Measurements from ENCODE around the gene CSTB.
A peak's percentile ranks its signal among the peaks of the same experiment; 100 is the strongest.
"Not testable (repeated sequence)": the region's sequence is repeated elsewhere in the genome, so short reads cannot be mapped to it uniquely, and the experiment has no call there.

Gene CSTB, protein sequence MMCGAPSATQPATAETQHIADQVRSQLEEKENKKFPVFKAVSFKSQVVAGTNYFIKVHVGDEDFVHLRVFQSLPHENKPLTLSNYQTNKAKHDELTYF

DNA sequence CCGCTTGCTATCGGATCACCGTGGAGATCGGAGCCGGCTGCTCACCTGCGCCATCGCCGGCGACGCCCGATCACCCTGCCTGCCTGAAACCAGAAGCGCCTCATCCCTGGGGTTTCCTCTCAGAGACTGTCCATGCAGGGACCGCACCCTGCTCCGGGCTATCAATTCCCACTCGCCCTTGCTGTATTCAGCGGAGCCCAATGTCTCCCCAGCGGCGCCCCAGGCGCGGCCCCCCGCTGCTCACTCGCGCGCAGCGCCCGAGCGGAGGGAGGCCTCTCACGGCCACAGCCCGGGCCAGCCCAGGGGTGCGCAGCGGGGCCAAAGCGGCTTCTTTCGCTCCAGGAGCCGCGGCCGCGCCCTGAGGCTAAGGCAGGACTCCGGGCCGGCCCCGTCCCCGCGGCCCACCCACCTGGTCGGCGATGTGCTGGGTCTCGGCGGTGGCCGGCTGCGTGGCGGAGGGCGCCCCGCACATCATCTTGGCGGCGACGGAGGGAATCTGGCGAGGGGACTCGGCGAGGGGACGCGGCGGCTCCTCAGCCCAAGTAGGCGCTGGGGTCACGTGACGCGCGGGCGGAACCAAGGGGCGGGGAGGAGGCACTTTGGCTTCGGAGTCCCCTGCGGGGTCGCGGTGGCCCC, at the start of gene CSTB:
CSTB (minus strand) TSS at position 514 of the 636 bp plus-strand sequence; CDS start at position 475, 39 bp downstream.
- H2AFZ ChIP-seq (ENCODE audit: low read length): peak within 1 kb of the TSS; percentile 83
- no peaks in the 10 kb centered on the region for H3K9me3 ChIP-seq (ENCODE audit: insufficient read depth, low read depth, low read length)
- H3K9me2 ChIP-seq (replicated peaks; ENCODE audit: low read depth, low read length): no peaks in the 10 kb centered on the region
- peaks cover 11% of the 10 kb centered on the region; the same call in 1 of the 2 replicates for H3K36me3 ChIP-seq (ENCODE audit: insufficient read depth, low read length)
- H3K4me1 ChIP-seq (ENCODE audit: insufficient read depth, low read length, poor library complexity, severe bottlenecking): peaks cover 46% of the 10 kb centered on the region
- no peaks in the 10 kb centered on the region for H3K27me3 ChIP-seq (ENCODE audit: insufficient read depth, low read length, poor library complexity, severe bottlenecking)
- H3K9ac ChIP-seq (ENCODE audit: low read depth, low read length, poor library complexity, severe bottlenecking): peak within 1 kb of the TSS; percentile 82
- peaks cover 22% of the 10 kb centered on the region for H4K20me1 ChIP-seq (ENCODE audit: insufficient read depth, low read length, poor library complexity, severe bottlenecking)
- H3K4me3 ChIP-seq (ENCODE audit: low read length, poor library complexity, severe bottlenecking): peak within 1 kb of the TSS; percentile 81
- peaks cover 6% of the 10 kb centered on the region; the same call in 1 of the 2 replicates for H3F3A ChIP-seq (ENCODE audit: low read depth)
- peaks cover 41% of the 10 kb centered on the region for H3K79me2 ChIP-seq (ENCODE audit: insufficient read depth, low read length)
- TF ChIP-seq CTCF (conservative IDR thresholded peaks at IDR 0.05; ENCODE audit: low read length) (peak; percentile 26; the same call in 1 of the 2 replicates), EZH2phosphoT487 (IDR thresholded peaks at IDR 0.05; ENCODE audit: borderline replicate concordance) (no peak)
- H3K4me2 ChIP-seq (ENCODE audit: low read depth, low read length, poor library complexity, severe bottlenecking): peak within 1 kb of the TSS; percentile 88

GRCh38 chr21:43825242-43825935, 49.3 kb upstream of the CSTB start:
- Histone ChIP-seq H3K79me2 (ENCODE audit: insufficient read depth, low read length) (no peaks in the 10 kb centered on the region), H3K27me3 (ENCODE audit: insufficient read depth, low read length, poor library complexity, severe bottlenecking) (no peaks in the 10 kb centered on the region), H3K9ac (ENCODE audit: low read depth, low read length, poor library complexity, severe bottlenecking) (no peak overlapping the region), H3K4me3 (ENCODE audit: low read length, poor library complexity, severe bottlenecking) (no peak overlapping the region), H3F3A (ENCODE audit: low read depth) (no peaks in the 10 kb centered on the region), H3K4me1 (ENCODE audit: insufficient read depth, low read length, poor library complexity, severe bottlenecking) (no peaks in the 10 kb centered on the region), H3K4me2 (ENCODE audit: low read depth, low read length, poor library complexity, severe bottlenecking) (no peak overlapping the region), H3K9me2 (replicated peaks; ENCODE audit: low read depth, low read length) (no peaks in the 10 kb centered on the region), H4K20me1 (ENCODE audit: insufficient read depth, low read length, poor library complexity, severe bottlenecking) (no peaks in the 10 kb centered on the region), H3K9me3 (ENCODE audit: insufficient read depth, low read depth, low read length) (no peaks in the 10 kb centered on the region), H2AFZ (ENCODE audit: low read length) (no peak overlapping the region), H3K36me3 (ENCODE audit: insufficient read depth, low read length) (no peaks in the 10 kb centered on the region)
- TF ChIP-seq EZH2phosphoT487 (IDR thresholded peaks at IDR 0.05; ENCODE audit: borderline replicate concordance) (no peak), CTCF (conservative IDR thresholded peaks at IDR 0.05; ENCODE audit: low read length) (no peak)

DNA sequence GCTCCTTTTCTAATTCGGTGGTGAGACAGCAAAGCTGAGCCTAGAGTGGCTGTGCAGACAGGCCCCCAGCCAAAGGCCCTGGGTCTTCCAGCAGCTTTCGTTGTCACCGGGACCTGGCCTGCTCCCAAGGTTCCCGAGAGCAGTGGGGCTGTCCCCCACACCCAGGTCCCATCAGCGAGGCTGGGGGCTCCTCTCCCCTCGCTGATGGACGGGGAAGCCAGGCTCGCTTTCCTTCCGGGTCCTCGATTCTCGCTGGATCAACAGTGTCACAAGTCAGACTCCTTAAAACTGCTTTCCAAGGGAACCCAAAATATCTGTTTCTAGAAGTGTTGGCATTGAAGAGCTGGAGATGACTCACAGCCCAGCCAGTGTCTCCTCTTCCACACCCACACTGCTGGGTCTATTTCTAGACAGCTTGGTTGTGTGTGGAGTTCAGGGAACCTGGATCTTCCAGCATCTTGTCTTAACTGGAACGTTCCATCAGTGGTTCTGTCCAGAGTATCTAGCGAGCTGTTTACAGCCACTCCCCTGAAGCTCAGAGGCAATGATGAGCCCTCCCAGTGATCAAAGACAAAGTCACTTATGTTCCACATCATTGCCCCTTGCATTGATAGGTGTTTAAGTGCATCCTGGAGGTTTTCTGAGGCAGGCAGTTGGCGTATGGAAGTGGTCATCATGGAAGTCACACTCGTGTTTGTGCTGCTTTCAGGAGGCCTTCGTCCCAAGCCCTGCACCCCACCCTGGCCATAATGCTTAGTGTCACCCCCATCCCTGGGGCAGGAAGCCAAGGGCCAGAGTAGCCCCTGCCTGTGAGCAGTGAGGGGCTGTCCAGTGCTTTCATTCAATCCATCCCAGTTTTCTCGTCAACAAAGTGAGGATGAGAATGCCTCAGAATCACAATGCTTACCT, 48.5 kb upstream of the CSTB start:
- Histone ChIP-seq H3K4me1 (ENCODE audit: insufficient read depth, low read length, poor library complexity, severe bottlenecking) (no peaks in the 10 kb centered on the region), H4K20me1 (ENCODE audit: insufficient read depth, low read length, poor library complexity, severe bottlenecking) (no peaks in the 10 kb centered on the region), H3K79me2 (ENCODE audit: insufficient read depth, low read length) (no peaks in the 10 kb centered on the region), H3K36me3 (ENCODE audit: insufficient read depth, low read length) (no peaks in the 10 kb centered on the region), H3K27me3 (ENCODE audit: insufficient read depth, low read length, poor library complexity, severe bottlenecking) (no peaks in the 10 kb centered on the region), H3K4me3 (ENCODE audit: low read length, poor library complexity, severe bottlenecking) (no peak overlapping the region), H3F3A (ENCODE audit: low read depth) (no peaks in the 10 kb centered on the region), H2AFZ (ENCODE audit: low read length) (no peak overlapping the region), H3K9me3 (ENCODE audit: insufficient read depth, low read depth, low read length) (no peaks in the 10 kb centered on the region), H3K4me2 (ENCODE audit: low read depth, low read length, poor library complexity, severe bottlenecking) (no peak overlapping the region), H3K9me2 (replicated peaks; ENCODE audit: low read depth, low read length) (no peaks in the 10 kb centered on the region), H3K9ac (ENCODE audit: low read depth, low read length, poor library complexity, severe bottlenecking) (no peak overlapping the region)
- TF ChIP-seq EZH2phosphoT487 (IDR thresholded peaks at IDR 0.05; ENCODE audit: borderline replicate concordance): no peak
- no peak for TF ChIP-seq CTCF (conservative IDR thresholded peaks at IDR 0.05; ENCODE audit: low read length)

GRCh38 chr21:43822741-43823140, 46.6 kb upstream of the CSTB start:
- H3K9me2 ChIP-seq (replicated peaks; ENCODE audit: low read depth, low read length); H3K79me2 ChIP-seq (ENCODE audit: insufficient read depth, low read length); H3K9ac ChIP-seq (ENCODE audit: low read depth, low read length, poor library complexity, severe bottlenecking); H2AFZ ChIP-seq (ENCODE audit: low read length); H3K4me3 ChIP-seq (ENCODE audit: low read length, poor library complexity, severe bottlenecking); H3K4me2 ChIP-seq (ENCODE audit: low read depth, low read length, poor library complexity, severe bottlenecking); H3K4me1 ChIP-seq (ENCODE audit: insufficient read depth, low read length, poor library complexity, severe bottlenecking); H3K9me3 ChIP-seq (ENCODE audit: insufficient read depth, low read depth, low read length); H3F3A ChIP-seq (ENCODE audit: low read depth); H3K36me3 ChIP-seq (ENCODE audit: insufficient read depth, low read length); H4K20me1 ChIP-seq (ENCODE audit: insufficient read depth, low read length, poor library complexity, severe bottlenecking); H3K27me3 ChIP-seq (ENCODE audit: insufficient read depth, low read length, poor library complexity, severe bottlenecking): not testable (repeated sequence)

Measured in Loucy (cell line).